GM23248 (cell line): ENCODE data around the gene IQGAP3. TPM values are rescaled to one million over a fixed set of nuclear protein-coding genes. Genes with fewer than 3 reads are reported as not detected.
"Not testable (repeated sequence)": the region's sequence is repeated elsewhere in the genome, so short reads cannot be mapped to it uniquely, and the experiment has no call there.

Experiments
- DNase-seq: peaks from one replicate; pipeline ENCODE4 v3.0.0-alpha.2; 2015
- H2AFZ ChIP-seq: fragments of 200-600 bp; sonication (generic); 2 replicates; pipeline ENCODE4 v1.6.1; 2016; ENCODE audit warnings: antibody characterized with exemption
- H3F3A ChIP-seq: fragments of 200-600 bp; sonication (generic); 2 replicates; pipeline ENCODE4 v1.6.1; 2016; ENCODE audit warnings: mild to moderate bottlenecking, antibody characterized with exemption, mixed run types; ENCODE audit not compliant: insufficient read depth
- H3K27ac ChIP-seq: fragments of 200-600 bp; sonication (generic); 2 replicates; pipeline ENCODE4 v1.5.1; 2016; ENCODE audit warnings: mild to moderate bottlenecking
- H3K27me3 ChIP-seq: fragments of 200-600 bp; sonication (generic); replicated peaks from 2 replicates; pipeline ENCODE4 v1.6.1; 2016; ENCODE audit warnings: mild to moderate bottlenecking; ENCODE audit not compliant: insufficient read depth
- H3K36me3 ChIP-seq: fragments of 200-600 bp; sonication (generic); 2 replicates; pipeline ENCODE4 v1.6.1; 2016; ENCODE audit warnings: low read depth, mild to moderate bottlenecking
- H3K4me1 ChIP-seq: fragments of 200-600 bp; sonication (generic); 2 replicates; pipeline ENCODE4 v1.6.1; 2016; ENCODE audit warnings: mild to moderate bottlenecking; ENCODE audit not compliant: insufficient read depth
- H3K4me2 ChIP-seq: fragments of 200-600 bp; sonication (generic); one replicate; pipeline ENCODE4 v1.6.1; 2016; ENCODE audit warnings: mild to moderate bottlenecking; ENCODE audit not compliant: unreplicated experiment
- H3K4me3 ChIP-seq: fragments of 200-600 bp; sonication (generic); 2 replicates; pipeline ENCODE4 v1.5.1; 2016; ENCODE audit warnings: mild to moderate bottlenecking
- H3K79me2 ChIP-seq: fragments of 200-600 bp; sonication (generic); 2 replicates; pipeline ENCODE4 v1.6.1; 2016; ENCODE audit warnings: mild to moderate bottlenecking; ENCODE audit not compliant: insufficient read depth
- H3K9ac ChIP-seq: fragments of 200-600 bp; sonication (generic); 2 replicates; pipeline ENCODE4 v1.6.1; 2016; ENCODE audit warnings: mild to moderate bottlenecking
- H3K9me2 ChIP-seq: fragments of 200-600 bp; sonication (generic); 2 replicates; pipeline ENCODE4 v1.6.1; 2016; ENCODE audit warnings: mixed run types, mild to moderate bottlenecking, moderate library complexity; ENCODE audit not compliant: insufficient read depth
- H3K9me3 ChIP-seq: fragments of 200-600 bp; sonication (generic); one replicate; pipeline ENCODE4 v1.6.1; 2017; ENCODE audit warnings: low read depth
- H4K20me1 ChIP-seq: fragments of 200-600 bp; sonication (generic); 2 replicates; pipeline ENCODE4 v1.6.0; 2016; ENCODE audit not compliant: insufficient read depth
- EZH2 ChIP-seq: fragments of 200-600 bp; sonication (generic); IDR thresholded peaks from 2 replicates; pipeline ENCODE4 v1.6.1; 2018; ENCODE audit warnings: antibody characterized with exemption, mild to moderate bottlenecking; ENCODE audit not compliant: insufficient read depth, poor library complexity, severe bottlenecking
- EZH2phosphoT487 ChIP-seq: fragments of 200-600 bp; sonication (generic); IDR thresholded peaks from 2 replicates; pipeline ENCODE4 v1.6.1; 2018; ENCODE audit warnings: antibody characterized with exemption, moderate library complexity, mild to moderate bottlenecking, low read depth; ENCODE audit not compliant: insufficient read depth
- WGBS, 2 experiments: methylation state at CpG; one replicate each; pipeline ENCODE4 v1.1.6; 2015 to 2017; ENCODE audit warnings: low lambda C conversion rate in 2 of 2, low coverage in 1 of 2; ENCODE audit errors: missing lambda C conversion rate in 2 of 2; 5-methylcytosine and 5-hydroxymethylcytosine counted together
- in situ Hi-C: fragments of 300-500 bp; cut with MboI; formaldehyde crosslinking; loops from 2 replicates; pipeline ENCODE4 v1.15.0; 2020
- polyA plus RNA-seq: library from polyadenylated mRNA; unstranded; fragments of >200 nt; fragmentation: Nextera tagmentation; extraction: Ambion mirVana; gene quantifications from 2 replicates; pipeline ENCODE4 v1.2.1, GENCODE V29; 2016
- total RNA-seq: library from RNA; depleted of rRNA; stranded (reverse); fragments of >200 nt; shearing (Covaris generic); gene quantifications from 2 replicates; pipeline ENCODE4 v1.2.3, GENCODE V29; 2014

Gene IQGAP3
- total and polyA plus RNA-seq, 2 experiments from 2014 or later, result 5.6 to 14.7 TPM

DNA sequence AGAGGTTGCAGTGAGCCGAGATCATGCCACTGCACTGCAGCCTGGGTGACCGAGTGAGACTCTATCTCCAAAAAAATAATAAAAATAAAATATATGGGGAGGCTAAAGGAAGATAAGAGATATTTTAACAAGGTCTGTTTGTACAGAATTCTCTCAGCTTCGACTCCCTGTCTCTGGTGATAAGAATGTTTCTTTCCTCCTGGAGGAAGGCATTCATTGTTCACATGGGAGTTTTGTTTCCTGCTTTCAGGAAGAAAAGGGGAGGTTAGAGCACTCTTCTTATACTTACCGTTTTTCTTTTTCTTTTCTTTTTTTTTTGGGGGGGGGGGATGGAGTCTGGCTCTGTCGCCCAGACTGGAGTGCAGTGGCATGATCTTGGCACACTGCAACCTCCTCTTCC, 17.2 kb upstream of the IQGAP3 start:
- no peak overlapping the region for H2AFZ ChIP-seq
- no peaks in the 10 kb centered on the region for H3K9me3 ChIP-seq
- H3K4me3 ChIP-seq, result no peak overlapping the region
- peaks cover 5% of the 10 kb centered on the region; the same call in 1 of the 2 replicates for H3K4me1 ChIP-seq
- WGBS, 2 experiments, result 58 to 77% methylated on average over 4 to 5 of the region's 5 CpGs
- no peaks in the 10 kb centered on the region for H3K9me2 ChIP-seq
- peaks cover 12% of the 10 kb centered on the region; the same call in 1 of the 2 replicates for H3F3A ChIP-seq
- H3K27ac ChIP-seq, result no peak overlapping the region
- H3K9ac ChIP-seq, result no peak overlapping the region
- H3K36me3 ChIP-seq, result no peaks in the 10 kb centered on the region
- no peak for DNase-seq
- H3K27me3 ChIP-seq, result no peaks in the 10 kb centered on the region
- no peak for TF ChIP-seq EZH2
- TF ChIP-seq EZH2phosphoT487, result no peak
- no peaks in the 10 kb centered on the region for H4K20me1 ChIP-seq
- peaks cover 6% of the 10 kb centered on the region for H3K79me2 ChIP-seq
- in situ Hi-C loops, result no loop called here
- H3K4me2 ChIP-seq, result no peak overlapping the region

DNA sequence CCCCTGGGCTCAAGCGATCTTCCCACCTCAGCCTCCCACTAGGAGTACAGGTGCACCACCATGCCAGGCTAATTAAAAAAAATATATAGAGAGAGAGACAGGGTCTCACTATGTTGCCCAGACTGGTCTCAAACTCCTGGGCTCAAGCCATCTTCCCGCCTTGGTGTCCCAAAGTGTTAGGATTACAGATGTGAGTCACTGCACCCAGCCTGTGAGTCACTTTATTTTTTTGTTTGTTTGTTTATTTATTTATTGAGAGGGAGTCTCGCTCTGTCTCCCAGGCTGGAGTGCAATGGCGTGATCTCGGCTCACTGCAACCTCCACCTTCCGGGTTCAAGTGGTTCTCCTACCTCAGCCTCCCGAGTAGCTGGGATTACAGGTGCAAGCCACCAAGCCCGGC, 15.6 kb upstream of the IQGAP3 start:
- H3K36me3 ChIP-seq, H3K4me1 ChIP-seq, H3K9ac ChIP-seq, H3K79me2 ChIP-seq, H3K4me2 ChIP-seq, H2AFZ ChIP-seq, H4K20me1 ChIP-seq, DNase-seq, H3K9me3 ChIP-seq, H3K27ac ChIP-seq, H3K9me2 ChIP-seq, H3F3A ChIP-seq, H3K4me3 ChIP-seq, H3K27me3 ChIP-seq, in situ Hi-C loops: not testable (repeated sequence)
- WGBS, 2 experiments, result 77 to 81% methylated on average over 8 of the region's 8 CpGs

DNA sequence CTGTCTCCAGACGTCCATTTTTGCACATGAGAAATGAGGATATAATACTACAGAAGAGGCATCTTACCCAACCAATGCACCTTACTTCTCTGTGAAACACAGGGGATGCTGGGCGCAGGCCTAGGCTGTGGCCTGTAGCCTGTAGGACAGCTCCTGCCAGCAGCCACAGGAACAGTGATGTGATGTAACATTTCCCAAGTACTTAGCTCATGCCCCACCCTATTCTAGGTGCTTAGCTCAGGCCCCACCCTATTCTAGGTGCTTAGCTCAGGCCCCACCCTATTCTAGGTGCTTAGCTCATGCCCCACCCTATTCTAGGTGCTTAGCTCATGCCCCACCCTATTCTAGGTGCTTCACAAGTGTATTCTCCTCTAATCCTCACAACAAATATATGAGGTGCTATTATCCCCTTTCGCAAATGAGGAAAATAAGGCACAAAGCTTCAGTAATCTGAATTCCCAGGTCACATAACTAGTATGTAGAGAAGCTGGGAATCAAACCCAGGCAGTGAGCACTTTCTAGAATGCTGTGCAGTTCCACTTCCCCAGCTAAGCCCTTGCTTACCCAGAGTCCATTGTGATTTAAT, 14.6 kb upstream of the IQGAP3 start:
- Histone ChIP-seq H3F3A (no peaks in the 10 kb centered on the region), H3K27ac (no peak overlapping the region), H3K79me2 (peaks cover 3% of the 10 kb centered on the region), H3K9ac (no peak overlapping the region), H3K4me2 (no peak overlapping the region), H3K9me3 (no peaks in the 10 kb centered on the region), H3K9me2 (no peaks in the 10 kb centered on the region), H4K20me1 (no peaks in the 10 kb centered on the region), H3K4me1 (peaks cover 5% of the 10 kb centered on the region; the same call in 1 of the 2 replicates), H3K4me3 (no peak overlapping the region), H3K36me3 (no peaks in the 10 kb centered on the region), H3K27me3 (no peaks in the 10 kb centered on the region), H2AFZ (no peak overlapping the region)
- no peak for DNase-seq
- 69 to 77% methylated on average over 3 of the region's 3 CpGs for WGBS, 2 experiments
- in situ Hi-C loops, result no loop called here
- no peak for TF ChIP-seq EZH2
- TF ChIP-seq EZH2phosphoT487, result no peak

DNA sequence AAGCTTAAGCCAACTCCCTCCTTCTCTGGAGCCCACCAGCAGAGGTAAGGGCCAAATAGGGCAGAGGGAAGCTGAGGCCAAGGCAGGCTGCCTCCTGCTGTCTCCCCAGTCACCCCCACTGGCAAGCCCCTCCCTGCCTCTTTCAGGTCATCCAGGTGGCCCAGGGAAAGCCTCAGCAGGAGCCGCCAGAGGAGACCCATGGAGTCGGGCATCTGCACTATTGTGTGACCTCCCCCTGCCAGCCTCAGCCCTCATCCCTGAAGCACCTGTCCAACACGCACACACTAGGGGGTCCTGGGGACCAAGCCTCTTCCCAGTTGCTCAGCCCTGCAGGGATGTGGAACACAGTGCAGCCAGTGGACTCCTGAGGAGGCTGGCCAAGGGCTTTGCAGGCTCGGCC, 14.0 kb upstream of the IQGAP3 start:
- Histone ChIP-seq H3F3A (no peaks in the 10 kb centered on the region), H3K4me1 (peaks cover 5% of the 10 kb centered on the region; the same call in 1 of the 2 replicates), H3K9ac (no peak overlapping the region), H3K79me2 (no peaks in the 10 kb centered on the region), H3K4me2 (no peak overlapping the region), H3K9me2 (no peaks in the 10 kb centered on the region), H3K36me3 (no peaks in the 10 kb centered on the region), H3K27ac (no peak overlapping the region), H4K20me1 (no peaks in the 10 kb centered on the region), H2AFZ (no peak overlapping the region), H3K9me3 (no peaks in the 10 kb centered on the region), H3K27me3 (no peaks in the 10 kb centered on the region), H3K4me3 (no peak overlapping the region)
- no peak for TF ChIP-seq EZH2phosphoT487
- no peak for TF ChIP-seq EZH2
- in situ Hi-C loops, result no loop called here
- no peak for DNase-seq
- WGBS, 2 experiments, result 54 to 60% methylated on average over 4 of the region's 4 CpGs

DNA sequence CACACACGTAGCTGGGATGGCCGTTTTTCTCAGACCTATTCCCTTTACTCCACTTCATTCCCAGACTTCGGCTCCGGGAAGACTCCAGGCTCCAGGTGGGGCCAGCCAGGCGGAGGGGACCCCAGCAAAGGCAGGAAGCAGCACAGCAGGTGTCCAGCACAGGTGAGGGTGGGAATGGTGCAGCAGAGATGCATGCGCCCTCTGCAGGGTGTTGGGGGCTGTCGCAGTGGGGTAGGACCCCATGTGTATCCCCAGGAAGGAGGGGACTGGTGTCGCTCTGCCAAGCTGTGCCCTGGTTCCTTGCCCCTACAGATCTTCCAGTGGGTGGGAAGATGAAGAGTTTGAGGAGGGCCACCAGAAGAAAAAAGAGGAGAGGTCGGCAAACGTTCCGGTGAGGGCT, 12.4 kb upstream of the IQGAP3 start:
- 26 to 29% methylated on average over 11 of the region's 11 CpGs for WGBS, 2 experiments
- H3K4me3 ChIP-seq, result no peak overlapping the region
- no peaks in the 10 kb centered on the region for H3F3A ChIP-seq
- H4K20me1 ChIP-seq, result no peaks in the 10 kb centered on the region
- DNase-seq, result no peak
- H3K79me2 ChIP-seq, result no peaks in the 10 kb centered on the region
- no peak overlapping the region for H2AFZ ChIP-seq
- H3K9ac ChIP-seq, result no peak overlapping the region
- in situ Hi-C loops, result no loop called here
- H3K4me2 ChIP-seq, result no peak overlapping the region
- no peaks in the 10 kb centered on the region for H3K36me3 ChIP-seq
- TF ChIP-seq EZH2, result no peak
- TF ChIP-seq EZH2phosphoT487, result no peak
- no peaks in the 10 kb centered on the region for H3K4me1 ChIP-seq
- no peaks in the 10 kb centered on the region for H3K9me2 ChIP-seq
- no peaks in the 10 kb centered on the region for H3K27me3 ChIP-seq
- H3K9me3 ChIP-seq, result no peaks in the 10 kb centered on the region
- no peak overlapping the region for H3K27ac ChIP-seq
